NT2/D1 (cell line): ENCODE results near the gene EIF4A3.

ENCODE experiments used
- SUZ12 ChIP-seq: IDR thresholded peaks from 2 replicates; pipeline ENCODE4 v1.6.1; 2011; ENCODE audit not compliant: insufficient read length, insufficient read depth; ENCODE audit errors: extremely low read depth
- YY1 ChIP-seq: IDR thresholded peaks from 2 replicates; pipeline ENCODE4 v1.6.1; 2011; ENCODE audit not compliant: insufficient read length, insufficient read depth
- ZNF274 ChIP-seq: IDR thresholded peaks from 2 replicates; pipeline ENCODE4 v1.6.1; 2011; ENCODE audit warnings: mild to moderate bottlenecking, low read depth, low read length

GRCh38 chr17:80095038-80095843, 51.7 kb downstream of the EIF4A3 start:
- TF ChIP-seq ZNF274 (no peak), SUZ12 (no peak), YY1 (no peak)
